ENCODE results near the gene RPL7A.

RPL7A gene

DNA sequence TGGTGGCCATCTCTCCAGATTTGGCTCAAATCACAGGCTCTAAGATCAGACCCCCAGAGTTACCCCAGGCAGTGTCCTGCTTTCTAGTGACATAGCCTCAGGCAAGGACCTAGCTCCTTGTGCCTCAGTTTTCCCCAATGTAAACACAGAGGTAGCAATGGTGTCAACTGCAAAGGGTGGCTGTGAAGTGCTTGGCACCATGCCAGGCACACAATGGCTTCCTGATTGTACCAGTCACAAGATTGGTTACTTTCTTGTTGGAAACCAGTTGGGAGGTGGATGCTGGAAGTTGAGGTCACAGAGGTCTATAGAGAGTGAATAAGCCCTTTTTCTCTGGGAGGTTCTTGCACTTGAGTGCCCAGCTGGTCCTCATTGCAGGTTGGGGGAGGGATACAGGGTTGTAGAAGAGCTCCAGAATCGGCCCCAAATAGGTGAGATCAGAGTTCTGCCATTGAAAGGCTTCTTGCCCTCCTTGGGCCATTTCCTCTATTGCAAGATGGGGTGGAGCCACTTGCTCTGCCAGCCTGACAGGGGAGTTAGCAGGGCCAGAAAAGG, 30.5 kb downstream of the RPL7A start:
- H3K4me3 ChIP-seq (replicated peaks; ENCODE audit: insufficient read depth, low read length): no peak overlapping the region
- TF ChIP-seq POLR2AphosphoS5 (IDR thresholded peaks at IDR 0.05; ENCODE audit: low read depth) (no peak), GABPA (IDR thresholded peaks at IDR 0.05; ENCODE audit: low read depth) (no peak), SPI1 (IDR thresholded peaks at IDR 0.05; ENCODE audit: borderline replicate concordance, low read depth) (no peak)
- TF ChIP-seq, protein P1, sequence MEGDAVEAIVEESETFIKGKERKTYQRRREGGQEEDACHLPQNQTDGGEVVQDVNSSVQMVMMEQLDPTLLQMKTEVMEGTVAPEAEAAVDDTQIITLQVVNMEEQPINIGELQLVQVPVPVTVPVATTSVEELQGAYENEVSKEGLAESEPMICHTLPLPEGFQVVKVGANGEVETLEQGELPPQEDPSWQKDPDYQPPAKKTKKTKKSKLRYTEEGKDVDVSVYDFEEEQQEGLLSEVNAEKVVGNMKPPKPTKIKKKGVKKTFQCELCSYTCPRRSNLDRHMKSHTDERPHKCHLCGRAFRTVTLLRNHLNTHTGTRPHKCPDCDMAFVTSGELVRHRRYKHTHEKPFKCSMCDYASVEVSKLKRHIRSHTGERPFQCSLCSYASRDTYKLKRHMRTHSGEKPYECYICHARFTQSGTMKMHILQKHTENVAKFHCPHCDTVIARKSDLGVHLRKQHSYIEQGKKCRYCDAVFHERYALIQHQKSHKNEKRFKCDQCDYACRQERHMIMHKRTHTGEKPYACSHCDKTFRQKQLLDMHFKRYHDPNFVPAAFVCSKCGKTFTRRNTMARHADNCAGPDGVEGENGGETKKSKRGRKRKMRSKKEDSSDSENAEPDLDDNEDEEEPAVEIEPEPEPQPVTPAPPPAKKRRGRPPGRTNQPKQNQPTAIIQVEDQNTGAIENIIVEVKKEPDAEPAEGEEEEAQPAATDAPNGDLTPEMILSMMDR (IDR thresholded peaks at IDR 0.05; ENCODE audit: insufficient read depth, low read length): no peak
- TF ChIP-seq, protein P2, sequence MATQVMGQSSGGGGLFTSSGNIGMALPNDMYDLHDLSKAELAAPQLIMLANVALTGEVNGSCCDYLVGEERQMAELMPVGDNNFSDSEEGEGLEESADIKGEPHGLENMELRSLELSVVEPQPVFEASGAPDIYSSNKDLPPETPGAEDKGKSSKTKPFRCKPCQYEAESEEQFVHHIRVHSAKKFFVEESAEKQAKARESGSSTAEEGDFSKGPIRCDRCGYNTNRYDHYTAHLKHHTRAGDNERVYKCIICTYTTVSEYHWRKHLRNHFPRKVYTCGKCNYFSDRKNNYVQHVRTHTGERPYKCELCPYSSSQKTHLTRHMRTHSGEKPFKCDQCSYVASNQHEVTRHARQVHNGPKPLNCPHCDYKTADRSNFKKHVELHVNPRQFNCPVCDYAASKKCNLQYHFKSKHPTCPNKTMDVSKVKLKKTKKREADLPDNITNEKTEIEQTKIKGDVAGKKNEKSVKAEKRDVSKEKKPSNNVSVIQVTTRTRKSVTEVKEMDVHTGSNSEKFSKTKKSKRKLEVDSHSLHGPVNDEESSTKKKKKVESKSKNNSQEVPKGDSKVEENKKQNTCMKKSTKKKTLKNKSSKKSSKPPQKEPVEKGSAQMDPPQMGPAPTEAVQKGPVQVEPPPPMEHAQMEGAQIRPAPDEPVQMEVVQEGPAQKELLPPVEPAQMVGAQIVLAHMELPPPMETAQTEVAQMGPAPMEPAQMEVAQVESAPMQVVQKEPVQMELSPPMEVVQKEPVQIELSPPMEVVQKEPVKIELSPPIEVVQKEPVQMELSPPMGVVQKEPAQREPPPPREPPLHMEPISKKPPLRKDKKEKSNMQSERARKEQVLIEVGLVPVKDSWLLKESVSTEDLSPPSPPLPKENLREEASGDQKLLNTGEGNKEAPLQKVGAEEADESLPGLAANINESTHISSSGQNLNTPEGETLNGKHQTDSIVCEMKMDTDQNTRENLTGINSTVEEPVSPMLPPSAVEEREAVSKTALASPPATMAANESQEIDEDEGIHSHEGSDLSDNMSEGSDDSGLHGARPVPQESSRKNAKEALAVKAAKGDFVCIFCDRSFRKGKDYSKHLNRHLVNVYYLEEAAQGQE (IDR thresholded peaks at IDR 0.05; ENCODE audit: insufficient replicate concordance, low read depth): no peak
- H3K27ac ChIP-seq (replicated peaks): no peak overlapping the region
- H3K27me3 ChIP-seq (ENCODE audit: insufficient read depth, poor library complexity, severe bottlenecking): no peaks in the 10 kb centered on the region
- peak in 1 of 2 experiments; percentile 35 for DNase-seq (ENCODE audit: low read depth in 1 of 2, low spot score in 1 of 2)

- TF ChIP-seq, protein P1 (IDR thresholded peaks at IDR 0.05; ENCODE audit: insufficient read depth, low read length): no peak
- TF ChIP-seq, protein P2 (IDR thresholded peaks at IDR 0.05; ENCODE audit: insufficient replicate concordance, low read depth): no peak
- TF ChIP-seq GABPA (IDR thresholded peaks at IDR 0.05; ENCODE audit: low read depth) (no peak), POLR2AphosphoS5 (IDR thresholded peaks at IDR 0.05; ENCODE audit: low read depth) (no peak), SPI1 (IDR thresholded peaks at IDR 0.05; ENCODE audit: borderline replicate concordance, low read depth) (no peak)
- H3K27ac ChIP-seq (replicated peaks): no peak overlapping the region
- H3K4me3 ChIP-seq (replicated peaks; ENCODE audit: insufficient read depth, low read length): no peak overlapping the region
- DNase-seq (ENCODE audit: low read depth in 1 of 2, low spot score in 1 of 2): no peak
- H3K27me3 ChIP-seq (ENCODE audit: insufficient read depth, poor library complexity, severe bottlenecking): no peaks in the 10 kb centered on the region
These were observed 31.4 kb downstream of the RPL7A start for GRCh38 chr9:133379153-133380086.

DNA sequence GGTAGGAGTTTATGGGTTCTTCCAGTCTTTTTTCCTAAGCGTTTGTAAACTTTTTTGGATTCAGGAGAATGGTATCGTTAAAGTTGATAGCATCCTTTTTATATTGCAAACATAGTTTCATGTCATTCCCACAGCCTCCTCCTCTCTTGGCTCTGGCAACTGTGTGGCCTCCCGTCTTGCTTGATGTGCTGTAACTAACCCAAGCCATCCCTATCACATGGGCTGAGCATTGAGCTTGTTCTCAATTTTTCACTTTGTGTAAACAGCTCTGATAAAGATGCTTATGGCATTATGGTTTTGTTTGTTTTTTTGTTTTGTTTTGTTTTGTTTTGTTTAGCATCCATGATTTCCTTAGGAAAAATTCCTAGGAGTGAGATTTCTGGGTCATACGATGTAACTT, 32.7 kb downstream of the RPL7A start:
- Histone ChIP-seq H3K27ac (replicated peaks) (no peak overlapping the region), H3K27me3 (ENCODE audit: insufficient read depth, poor library complexity, severe bottlenecking) (no peaks in the 10 kb centered on the region), H3K4me3 (replicated peaks; ENCODE audit: insufficient read depth, low read length) (no peak overlapping the region)
- TF ChIP-seq, protein P1 (IDR thresholded peaks at IDR 0.05; ENCODE audit: insufficient read depth, low read length): no peak
- TF ChIP-seq SPI1 (IDR thresholded peaks at IDR 0.05; ENCODE audit: borderline replicate concordance, low read depth) (no peak), GABPA (IDR thresholded peaks at IDR 0.05; ENCODE audit: low read depth) (no peak), POLR2AphosphoS5 (IDR thresholded peaks at IDR 0.05; ENCODE audit: low read depth) (no peak)
- TF ChIP-seq, protein P2 (IDR thresholded peaks at IDR 0.05; ENCODE audit: insufficient replicate concordance, low read depth): no peak
- no peak for DNase-seq (ENCODE audit: low read depth in 1 of 2, low spot score in 1 of 2)
